ENCODE data around the gene ZNF468. TPM values are rescaled to one million over a fixed set of nuclear protein-coding genes. Genes with fewer than 3 reads are reported as not detected.

The ZNF468 gene
- total RNA-seq (2022; extraction: Qiagen RNA extraction) = 0.29 to 0.64 TPM (median 0.57 TPM) in 5 replicates

GRCh38 chr19:52857378-52858191 lies at the start of gene ZNF468:
Gene ZNF468, minus strand, starts transcription at chr19:52857619. Its CDS starts 3,347 bp downstream, at chr19:52854272.

GRCh38 chr19:52897138-52897935 lies 39.9 kb upstream of the ZNF468 start, which contains the start of gene ZNF320:
Gene ZNF320, minus strand, starts transcription at chr19:52897635. Its CDS starts 7,380 bp downstream, at chr19:52890255.

GRCh38 chr19:52821204-52821960 lies 36.0 kb downstream of the ZNF468 start, which contains the start of gene ZNF28:
Gene ZNF28, minus strand, starts transcription at chr19:52821633. Its CDS starts 3,675 bp downstream, at chr19:52817958.

Other genes with a start within 250 kb of the ZNF468 start
- gene ZNF83, start 219.3 kb downstream of the ZNF468 start, total RNA-seq (2022; extraction: Qiagen RNA extraction) = 0.05 to 0.28 TPM (median 0.15 TPM) in 4 of 5 replicates, not detected in the other
- 1.8 to 3.7 TPM (median 2.1 TPM) in 5 replicates for gene ZNF611, start 122.6 kb downstream of the ZNF468 start, total RNA-seq (2022; extraction: Qiagen RNA extraction)
- 0.08 to 0.29 TPM (median 0.11 TPM) in 5 replicates for gene ZNF600, start 70.8 kb downstream of the ZNF468 start, total RNA-seq (2022; extraction: Qiagen RNA extraction)
- gene ZNF28, start 36.0 kb downstream of the ZNF468 start, total RNA-seq (2022; extraction: Qiagen RNA extraction) = 0.35 to 2.7 TPM (median 1.3 TPM) in 5 replicates
- not detected in 5 replicates for gene ZNF320, start 40.0 kb upstream of the ZNF468 start, total RNA-seq (2022; extraction: Qiagen RNA extraction)
- gene ZNF888, start 65.8 kb upstream of the ZNF468 start, total RNA-seq (2022; extraction: Qiagen RNA extraction) = 0.04 TPM in 1 of 5 replicates, not detected in the others
- gene ZNF816, start 105.3 kb upstream of the ZNF468 start, total RNA-seq (2022; extraction: Qiagen RNA extraction) = 0.08 TPM in 1 of 5 replicates, not detected in the others
- gene ERVV-1, start 156.3 kb upstream of the ZNF468 start, total RNA-seq (2022; extraction: Qiagen RNA extraction) = not detected in 5 replicates
- gene ERVV-2, start 187.1 kb upstream of the ZNF468 start, total RNA-seq (2022; extraction: Qiagen RNA extraction) = not detected in 5 replicates
- 7.2 to 8.3 TPM (median 7.5 TPM) in 5 replicates for gene ZNF160, start 245.8 kb upstream of the ZNF468 start, total RNA-seq (2022; extraction: Qiagen RNA extraction)